WTC11 (cell line): ENCODE measurements around the gene ACOX3. TPM values are rescaled to one million over a fixed set of nuclear protein-coding genes. Genes with fewer than 3 reads are reported as not detected.

Source experiments
- ATAC-seq: fragments of 200-7000 bp; cut with Tn5 transposase; 2 replicates; pipeline ENCODE4 v1.10.0; 2021; ENCODE audit warnings: mild to moderate bottlenecking, moderate library complexity
- CTCF ChIA-PET: fragments of 300-600 bp; sonication (Branson Sonifier 250); formaldehyde crosslinking; loops from one replicate; lab custom pipeline; 2021; ENCODE audit warnings: antibody characterized with exemption; lab: Charles Lee
- POLR2A ChIA-PET: fragments of 350-600 bp; sonication (Branson Sonifier 250); formaldehyde crosslinking; loops from one replicate; lab custom pipeline; 2021; ENCODE audit warnings: antibody characterized with exemption; lab: Charles Lee
- DNase-seq: peaks from one replicate; pipeline ENCODE4 v3.0.0; 2021; ENCODE audit warnings: low spot score
- H3K27ac Mint-ChIP-seq: 2 replicates; pipeline ENCODE4 v1.8.0; 2021; ENCODE audit warnings: mixed read lengths
- H3K27me3 Mint-ChIP-seq: 2 replicates; pipeline ENCODE4 v1.8.0; 2021; ENCODE audit warnings: low read depth, mild to moderate bottlenecking, moderate library complexity, mixed read lengths
- H3K36me3 Mint-ChIP-seq: 2 replicates; pipeline ENCODE4 v1.8.0; 2021; ENCODE audit warnings: mixed read lengths
- H3K4me1 Mint-ChIP-seq: 2 replicates; pipeline ENCODE4 v1.8.0; 2022; ENCODE audit warnings: mixed read lengths
- H3K4me3 Mint-ChIP-seq: 2 replicates; pipeline ENCODE4 v1.8.0; 2021; ENCODE audit warnings: mild to moderate bottlenecking, moderate library complexity, mixed read lengths
- H3K9me3 Mint-ChIP-seq: 2 replicates; pipeline ENCODE4 v1.8.0; 2021; ENCODE audit warnings: mixed read lengths
- ESRRA ChIP-seq: sonication (generic); formaldehyde crosslinking; IDR thresholded peaks from 2 replicates; pipeline ENCODE4 v1.8.1; 2022; ENCODE audit warnings: mild to moderate bottlenecking, missing genetic modification reagents, borderline replicate concordance
- FOXP1 ChIP-seq: sonication (generic); formaldehyde crosslinking; IDR thresholded peaks from 2 replicates; pipeline ENCODE4 v1.8.0; 2022; ENCODE audit warnings: missing genetic modification reagents, mild to moderate bottlenecking, moderate library complexity, borderline replicate concordance
- JUN ChIP-seq: sonication (generic); formaldehyde crosslinking; IDR thresholded peaks from 2 replicates; pipeline ENCODE4 v1.8.0; 2023; ENCODE audit warnings: mild to moderate bottlenecking, missing genetic modification reagents
- NFATC4 ChIP-seq: fragments of 250-450 bp; sonication (Bioruptor Pico); IDR thresholded peaks from 2 replicates; pipeline ENCODE4 v1.9.0; 2021; ENCODE audit warnings: mild to moderate bottlenecking
- PRRX2 ChIP-seq: fragments of 250-450 bp; sonication (Bioruptor Pico); IDR thresholded peaks from 2 replicates; pipeline ENCODE4 v1.8.0; 2021; ENCODE audit warnings: mild to moderate bottlenecking
- RELA ChIP-seq: sonication (generic); formaldehyde crosslinking; IDR thresholded peaks from 2 replicates; pipeline ENCODE4 v1.8.1; 2022; ENCODE audit warnings: missing genetic modification reagents, mild to moderate bottlenecking, borderline replicate concordance
- RORB ChIP-seq: fragments of 250-450 bp; sonication (Bioruptor Pico); IDR thresholded peaks from 2 replicates; pipeline ENCODE4 v1.9.0; 2021; ENCODE audit warnings: mild to moderate bottlenecking
- SOX15 ChIP-seq: fragments of 250-450 bp; sonication (Bioruptor Pico); IDR thresholded peaks from 2 replicates; pipeline ENCODE4 v1.9.0; 2021; ENCODE audit warnings: mild to moderate bottlenecking
- ZNF263 ChIP-seq: sonication (generic); formaldehyde crosslinking; IDR thresholded peaks from 2 replicates; pipeline ENCODE4 v1.8.1; 2022; ENCODE audit warnings: low read depth, mild to moderate bottlenecking, moderate library complexity, missing genetic modification reagents
- ZNF396 ChIP-seq: fragments of 250-450 bp; sonication (Bioruptor Pico); IDR thresholded peaks from 2 replicates; pipeline ENCODE4 v1.8.0; 2021; ENCODE audit warnings: mild to moderate bottlenecking, moderate library complexity, borderline replicate concordance
- total RNA-seq: library from RNA; stranded (reverse); gene quantifications from 3 replicates; pipeline ENCODE4 v1.2.3, GENCODE V29; 2021
- TF ChIP-seq, protein P1 (sequence below): sonication (generic); formaldehyde crosslinking; IDR thresholded peaks from 2 replicates; pipeline ENCODE4 v1.8.0; 2023; ENCODE audit warnings: mild to moderate bottlenecking, missing genetic modification reagents
- TF ChIP-seq, protein P2 (sequence below): sonication (generic); formaldehyde crosslinking; IDR thresholded peaks from 2 replicates; pipeline ENCODE4 v1.8.1; 2022; ENCODE audit warnings: low read depth, mild to moderate bottlenecking, moderate library complexity, missing genetic modification reagents, borderline replicate concordance
- TF ChIP-seq, protein P3 (sequence below): sonication (generic); formaldehyde crosslinking; IDR thresholded peaks from 2 replicates; pipeline ENCODE4 v1.8.1; 2022; ENCODE audit warnings: mild to moderate bottlenecking, missing genetic modification reagents, moderate library complexity, borderline replicate concordance
- TF ChIP-seq, protein P4 (sequence below): sonication (generic); formaldehyde crosslinking; conservative IDR thresholded peaks from 2 replicates; pipeline ENCODE4 v1.8.1; 2022; ENCODE audit warnings: mild to moderate bottlenecking, missing genetic modification reagents

The ACOX3 gene
- total RNA-seq, 1 experiment from 2014 or later = 10.7 TPM

DNA sequence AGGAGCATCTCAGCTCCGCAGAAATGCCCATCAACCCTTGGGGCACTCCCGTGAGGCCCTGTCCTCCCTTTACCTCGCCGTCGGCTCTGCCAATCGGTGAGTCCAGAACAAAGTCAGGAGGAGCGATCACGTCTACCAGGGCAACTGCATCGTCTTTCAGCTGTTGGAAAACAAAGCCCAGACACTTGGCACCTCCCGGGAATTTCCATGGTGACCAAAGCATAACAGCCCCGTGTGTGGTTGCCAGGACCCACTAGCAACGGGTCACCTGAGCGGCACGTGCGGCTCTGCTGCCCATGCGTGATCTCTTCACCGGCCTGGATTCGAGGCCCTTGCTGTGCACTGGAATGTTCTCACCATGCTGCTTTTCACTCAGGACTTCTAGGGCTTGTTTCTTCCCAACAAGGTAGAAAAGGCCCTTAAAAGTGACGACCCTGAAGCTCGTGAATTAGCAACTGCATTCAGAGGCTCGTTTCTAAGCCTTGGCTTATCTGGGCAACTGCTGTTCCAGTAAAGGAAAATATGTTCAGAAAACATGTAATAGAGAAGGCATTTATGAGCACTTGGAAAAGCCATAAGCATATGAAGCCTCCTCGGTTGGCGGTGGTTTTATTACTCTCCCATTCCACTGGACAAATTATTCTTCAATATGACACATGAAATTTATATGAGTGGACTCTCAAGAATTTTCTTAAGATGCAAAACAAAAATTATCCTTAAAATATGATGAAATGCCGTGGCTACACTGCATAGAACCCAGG is 69.5 kb downstream of the ACOX3 start (continued):
- TF ChIP-seq, protein P1, sequence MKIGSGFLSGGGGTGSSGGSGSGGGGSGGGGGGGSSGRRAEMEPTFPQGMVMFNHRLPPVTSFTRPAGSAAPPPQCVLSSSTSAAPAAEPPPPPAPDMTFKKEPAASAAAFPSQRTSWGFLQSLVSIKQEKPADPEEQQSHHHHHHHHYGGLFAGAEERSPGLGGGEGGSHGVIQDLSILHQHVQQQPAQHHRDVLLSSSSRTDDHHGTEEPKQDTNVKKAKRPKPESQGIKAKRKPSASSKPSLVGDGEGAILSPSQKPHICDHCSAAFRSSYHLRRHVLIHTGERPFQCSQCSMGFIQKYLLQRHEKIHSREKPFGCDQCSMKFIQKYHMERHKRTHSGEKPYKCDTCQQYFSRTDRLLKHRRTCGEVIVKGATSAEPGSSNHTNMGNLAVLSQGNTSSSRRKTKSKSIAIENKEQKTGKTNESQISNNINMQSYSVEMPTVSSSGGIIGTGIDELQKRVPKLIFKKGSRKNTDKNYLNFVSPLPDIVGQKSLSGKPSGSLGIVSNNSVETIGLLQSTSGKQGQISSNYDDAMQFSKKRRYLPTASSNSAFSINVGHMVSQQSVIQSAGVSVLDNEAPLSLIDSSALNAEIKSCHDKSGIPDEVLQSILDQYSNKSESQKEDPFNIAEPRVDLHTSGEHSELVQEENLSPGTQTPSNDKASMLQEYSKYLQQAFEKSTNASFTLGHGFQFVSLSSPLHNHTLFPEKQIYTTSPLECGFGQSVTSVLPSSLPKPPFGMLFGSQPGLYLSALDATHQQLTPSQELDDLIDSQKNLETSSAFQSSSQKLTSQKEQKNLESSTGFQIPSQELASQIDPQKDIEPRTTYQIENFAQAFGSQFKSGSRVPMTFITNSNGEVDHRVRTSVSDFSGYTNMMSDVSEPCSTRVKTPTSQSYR (CRISPR knock-in tag) = no peak
- TF ChIP-seq, protein P2, sequence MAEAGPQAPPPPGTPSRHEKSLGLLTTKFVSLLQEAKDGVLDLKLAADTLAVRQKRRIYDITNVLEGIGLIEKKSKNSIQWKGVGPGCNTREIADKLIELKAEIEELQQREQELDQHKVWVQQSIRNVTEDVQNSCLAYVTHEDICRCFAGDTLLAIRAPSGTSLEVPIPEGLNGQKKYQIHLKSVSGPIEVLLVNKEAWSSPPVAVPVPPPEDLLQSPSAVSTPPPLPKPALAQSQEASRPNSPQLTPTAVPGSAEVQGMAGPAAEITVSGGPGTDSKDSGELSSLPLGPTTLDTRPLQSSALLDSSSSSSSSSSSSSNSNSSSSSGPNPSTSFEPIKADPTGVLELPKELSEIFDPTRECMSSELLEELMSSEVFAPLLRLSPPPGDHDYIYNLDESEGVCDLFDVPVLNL = no peak
- TF ChIP-seq FOXP1 (CRISPR knock-in tag) (no peak), ZNF396 (no peak), RORB (CRISPR knock-in tag) (no peak), RELA (CRISPR knock-in tag) (no peak), NFATC4 (CRISPR knock-in tag) (no peak), SOX15 (CRISPR knock-in tag) (no peak), PRRX2 (CRISPR knock-in tag) (no peak), ESRRA (CRISPR knock-in tag) (no peak)
- TF ChIP-seq, protein P3, sequence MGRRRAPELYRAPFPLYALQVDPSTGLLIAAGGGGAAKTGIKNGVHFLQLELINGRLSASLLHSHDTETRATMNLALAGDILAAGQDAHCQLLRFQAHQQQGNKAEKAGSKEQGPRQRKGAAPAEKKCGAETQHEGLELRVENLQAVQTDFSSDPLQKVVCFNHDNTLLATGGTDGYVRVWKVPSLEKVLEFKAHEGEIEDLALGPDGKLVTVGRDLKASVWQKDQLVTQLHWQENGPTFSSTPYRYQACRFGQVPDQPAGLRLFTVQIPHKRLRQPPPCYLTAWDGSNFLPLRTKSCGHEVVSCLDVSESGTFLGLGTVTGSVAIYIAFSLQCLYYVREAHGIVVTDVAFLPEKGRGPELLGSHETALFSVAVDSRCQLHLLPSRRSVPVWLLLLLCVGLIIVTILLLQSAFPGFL (CRISPR knock-in tag) = no peak

DNA sequence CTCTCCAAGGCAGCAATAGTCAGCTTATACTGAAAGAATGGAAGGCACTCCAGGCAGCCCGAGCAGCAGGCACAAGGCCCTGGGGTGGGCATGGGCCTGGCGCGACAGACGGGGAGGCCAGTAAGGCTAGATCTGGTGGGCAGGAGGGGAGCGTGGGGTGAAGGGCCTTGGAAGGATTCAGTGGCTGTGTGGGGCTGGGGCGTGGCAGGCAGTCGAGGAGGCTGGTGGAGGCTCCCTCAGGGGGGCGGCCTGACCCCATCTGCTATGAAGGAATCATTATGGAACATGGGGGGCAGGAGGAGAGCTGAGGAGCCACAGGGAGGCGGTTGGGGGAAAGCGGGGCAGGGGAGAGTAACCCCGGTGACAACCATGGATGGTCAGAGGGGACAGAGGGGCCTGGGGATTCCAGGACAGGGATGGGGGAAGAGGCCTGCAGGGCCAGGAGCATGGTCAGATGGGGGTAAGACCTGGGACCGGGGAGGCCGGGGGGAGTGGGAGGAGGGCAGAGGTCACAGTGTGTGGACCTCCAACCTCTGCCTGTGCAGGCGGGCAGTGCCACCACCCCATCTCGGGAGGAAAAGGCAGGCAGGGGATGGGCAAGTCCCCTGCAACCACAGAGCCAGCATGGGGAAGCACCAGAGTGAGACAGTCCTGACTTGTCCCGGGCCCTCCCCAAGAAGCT is 70.3 kb downstream of the ACOX3 start:
- ATAC-seq (no peak), DNase-seq (no peak)
- CTCF ChIA-PET = no interaction called here
- POLR2A ChIA-PET = no interaction called here
- TF ChIP-seq ZNF263 (CRISPR knock-in tag) = no peak
- peaks cover 10% of the 10 kb centered on the region for H3K27me3 Mint-ChIP-seq
- H3K36me3 Mint-ChIP-seq = no peaks in the 10 kb centered on the region
- H3K9me3 Mint-ChIP-seq = no peaks in the 10 kb centered on the region
- H3K4me3 Mint-ChIP-seq = no peak overlapping the region
- H3K27ac Mint-ChIP-seq = no peak overlapping the region
- no peaks in the 10 kb centered on the region for H3K4me1 Mint-ChIP-seq

DNA sequence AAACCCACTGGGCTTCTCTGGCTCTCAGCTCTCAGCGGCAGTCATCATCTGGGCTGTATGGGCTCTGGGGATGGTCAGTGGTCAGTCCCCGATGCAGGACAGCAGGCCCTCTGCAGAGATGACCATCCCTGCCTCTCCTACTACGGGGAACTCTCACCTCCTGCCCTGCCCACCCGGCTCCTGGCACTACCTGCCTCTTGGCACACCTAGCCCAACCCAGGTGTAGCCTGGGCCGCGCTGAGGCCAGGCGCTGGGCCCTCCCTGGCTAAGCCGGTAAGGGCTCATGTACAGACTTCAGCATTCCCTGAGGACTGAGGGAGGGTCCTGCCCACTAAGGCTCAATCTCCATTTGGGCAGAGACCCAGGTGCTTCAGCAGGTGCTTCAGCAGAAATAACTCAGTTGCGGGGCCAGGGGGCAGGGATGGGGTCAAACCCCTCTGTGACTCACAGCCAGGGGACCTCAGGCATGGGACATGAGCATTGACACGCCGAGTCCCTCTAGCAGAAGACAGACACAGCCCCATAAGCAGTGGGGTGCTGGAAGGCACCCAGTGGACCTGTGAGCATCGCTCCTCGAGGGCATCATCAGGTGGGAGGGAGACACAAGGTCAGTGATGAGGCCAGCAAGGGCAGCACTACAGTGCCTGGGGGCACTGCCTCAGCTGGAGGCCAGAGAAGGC is 71.0 kb downstream of the ACOX3 start:
- H3K9me3 Mint-ChIP-seq = no peaks in the 10 kb centered on the region
- no peaks in the 10 kb centered on the region for H3K36me3 Mint-ChIP-seq
- 0 out of 2 replicates have a peak, but pooled peaks have one; percentile 10 for TF ChIP-seq JUN (CRISPR knock-in tag)
- TF ChIP-seq, protein P4, sequence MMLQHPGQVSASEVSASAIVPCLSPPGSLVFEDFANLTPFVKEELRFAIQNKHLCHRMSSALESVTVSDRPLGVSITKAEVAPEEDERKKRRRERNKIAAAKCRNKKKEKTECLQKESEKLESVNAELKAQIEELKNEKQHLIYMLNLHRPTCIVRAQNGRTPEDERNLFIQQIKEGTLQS (CRISPR knock-in tag) = no peak
- H3K4me1 Mint-ChIP-seq = no peaks in the 10 kb centered on the region
- no peak overlapping the region for H3K27ac Mint-ChIP-seq
- DNase-seq = no peak
- ChIA-PET CTCF (no interaction called here), POLR2A (no interaction called here)
- H3K4me3 Mint-ChIP-seq = no peak overlapping the region
- no peak for ATAC-seq
- peaks cover 14% of the 10 kb centered on the region for H3K27me3 Mint-ChIP-seq
